ENCODE data around the gene ZNF385B.
A peak's percentile ranks its signal among the peaks of the same experiment; 100 is the strongest.
"Not testable (repeated sequence)": the region's sequence is repeated elsewhere in the genome, so short reads cannot be mapped to it uniquely, and the experiment has no call there.

Gene ZNF385B

DNA sequence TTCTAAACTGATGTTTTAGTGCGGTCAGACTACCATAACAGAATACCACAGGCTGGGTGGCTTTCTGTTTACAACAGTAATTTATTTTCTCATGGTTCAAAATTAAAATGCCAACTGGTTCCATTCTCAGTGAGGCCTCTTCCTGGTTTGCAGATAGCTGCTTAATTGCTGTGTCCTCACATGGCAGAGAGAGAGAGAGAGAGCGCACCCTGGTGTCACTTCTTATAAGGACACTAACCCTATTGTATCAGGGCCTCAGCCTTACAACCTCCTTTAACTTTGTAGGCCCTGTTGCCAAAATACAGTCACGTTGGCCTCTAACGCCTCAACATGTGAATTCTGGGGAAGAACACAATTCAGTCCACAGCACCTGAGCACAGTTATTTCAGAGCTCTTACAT is 37.5 kb upstream of the ZNF385B start:
- Histone ChIP-seq H3K27me3 (replicated peaks; ENCODE audit: control insufficient read depth, insufficient read depth, low read length) (no peaks in the 10 kb centered on the region), H3K36me3 (ENCODE audit: control insufficient read depth, insufficient read depth, low read length) (no peaks in the 10 kb centered on the region), H3K4me3 (replicated peaks; ENCODE audit: low read depth, low read length) (no peak overlapping the region)
- TF ChIP-seq, protein P1, sequence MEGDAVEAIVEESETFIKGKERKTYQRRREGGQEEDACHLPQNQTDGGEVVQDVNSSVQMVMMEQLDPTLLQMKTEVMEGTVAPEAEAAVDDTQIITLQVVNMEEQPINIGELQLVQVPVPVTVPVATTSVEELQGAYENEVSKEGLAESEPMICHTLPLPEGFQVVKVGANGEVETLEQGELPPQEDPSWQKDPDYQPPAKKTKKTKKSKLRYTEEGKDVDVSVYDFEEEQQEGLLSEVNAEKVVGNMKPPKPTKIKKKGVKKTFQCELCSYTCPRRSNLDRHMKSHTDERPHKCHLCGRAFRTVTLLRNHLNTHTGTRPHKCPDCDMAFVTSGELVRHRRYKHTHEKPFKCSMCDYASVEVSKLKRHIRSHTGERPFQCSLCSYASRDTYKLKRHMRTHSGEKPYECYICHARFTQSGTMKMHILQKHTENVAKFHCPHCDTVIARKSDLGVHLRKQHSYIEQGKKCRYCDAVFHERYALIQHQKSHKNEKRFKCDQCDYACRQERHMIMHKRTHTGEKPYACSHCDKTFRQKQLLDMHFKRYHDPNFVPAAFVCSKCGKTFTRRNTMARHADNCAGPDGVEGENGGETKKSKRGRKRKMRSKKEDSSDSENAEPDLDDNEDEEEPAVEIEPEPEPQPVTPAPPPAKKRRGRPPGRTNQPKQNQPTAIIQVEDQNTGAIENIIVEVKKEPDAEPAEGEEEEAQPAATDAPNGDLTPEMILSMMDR (IDR thresholded peaks at IDR 0.05; ENCODE audit: insufficient read depth, low read length, poor library complexity, severe bottlenecking), result peak; percentile 51
- no peak for DNase-seq (ENCODE audit: extremely low read depth, insufficient read length)

DNA sequence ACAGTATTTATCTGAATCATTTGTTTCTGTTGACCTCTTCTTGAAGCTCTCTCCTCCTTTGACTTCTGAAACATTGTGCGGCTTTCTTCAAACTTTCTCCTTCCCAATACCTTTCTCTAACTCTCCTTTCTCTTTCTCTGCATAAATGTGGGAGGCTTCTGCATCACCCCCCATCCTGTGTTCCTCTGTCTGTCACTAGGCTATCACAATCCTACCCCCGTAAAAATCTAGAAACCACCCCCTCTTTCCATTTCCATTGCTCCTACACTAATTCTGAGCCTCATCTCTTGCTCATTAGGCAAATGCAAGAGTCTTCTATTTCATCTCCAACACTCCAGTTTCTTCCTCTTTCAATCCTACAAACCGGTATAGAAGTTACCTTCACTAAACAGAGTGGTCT is 32.2 kb upstream of the ZNF385B start:
- Histone ChIP-seq H3K36me3 (ENCODE audit: control insufficient read depth, insufficient read depth, low read length) (no peaks in the 10 kb centered on the region), H3K4me3 (replicated peaks; ENCODE audit: low read depth, low read length) (no peak overlapping the region), H3K27me3 (replicated peaks; ENCODE audit: control insufficient read depth, insufficient read depth, low read length) (no peaks in the 10 kb centered on the region)
- TF ChIP-seq, protein P1 (IDR thresholded peaks at IDR 0.05; ENCODE audit: insufficient read depth, low read length, poor library complexity, severe bottlenecking), result no peak
- no peak for DNase-seq (ENCODE audit: extremely low read depth, insufficient read length)

DNA sequence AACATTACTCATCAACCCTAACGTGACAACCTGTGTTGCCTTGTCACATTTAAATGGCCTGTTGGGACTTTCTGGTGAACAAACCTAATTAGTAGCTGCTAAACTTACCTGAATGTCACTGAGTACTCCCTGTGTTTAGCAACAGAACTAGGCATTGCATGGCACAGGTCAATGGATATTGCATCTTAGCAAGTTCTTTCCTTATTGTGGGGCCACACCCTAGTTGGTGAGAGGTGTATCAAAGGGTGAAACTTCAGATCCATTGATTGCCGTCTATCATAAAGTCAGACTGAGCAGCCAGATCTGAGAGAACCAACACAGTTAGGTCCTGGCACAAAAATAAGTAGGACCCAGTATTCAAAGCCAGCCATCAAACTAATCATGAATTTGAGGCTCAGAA is 29.8 kb upstream of the ZNF385B start:
- TF ChIP-seq, protein P1 (IDR thresholded peaks at IDR 0.05; ENCODE audit: insufficient read depth, low read length, poor library complexity, severe bottlenecking), result no peak
- no peak overlapping the region for H3K4me3 ChIP-seq (replicated peaks; ENCODE audit: low read depth, low read length)
- H3K27me3 ChIP-seq (replicated peaks; ENCODE audit: control insufficient read depth, insufficient read depth, low read length), result no peaks in the 10 kb centered on the region
- H3K36me3 ChIP-seq (ENCODE audit: control insufficient read depth, insufficient read depth, low read length), result no peaks in the 10 kb centered on the region
- DNase-seq (ENCODE audit: extremely low read depth, insufficient read length), result no peak

DNA sequence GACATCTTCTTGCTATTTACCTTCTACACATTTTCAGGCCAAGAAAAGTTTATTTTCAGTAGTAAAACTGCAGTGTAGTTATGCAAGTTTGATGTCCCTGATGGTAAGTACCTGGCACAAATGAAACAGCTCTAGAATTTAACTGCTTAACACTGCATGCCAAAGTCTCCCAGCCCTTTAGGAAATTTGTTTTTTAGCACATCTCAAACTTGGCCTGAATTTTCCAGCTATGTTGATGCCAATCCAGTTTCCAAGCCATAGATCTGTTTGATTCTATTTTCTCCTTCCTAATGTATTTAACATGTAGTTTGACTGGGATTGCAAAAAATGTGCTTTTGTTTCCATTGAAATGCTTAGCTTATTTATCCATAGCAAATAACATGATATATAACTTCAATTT is 29.3 kb upstream of the ZNF385B start:
- Histone ChIP-seq H3K36me3 (ENCODE audit: control insufficient read depth, insufficient read depth, low read length) (no peaks in the 10 kb centered on the region), H3K4me3 (replicated peaks; ENCODE audit: low read depth, low read length) (no peak overlapping the region), H3K27me3 (replicated peaks; ENCODE audit: control insufficient read depth, insufficient read depth, low read length) (no peaks in the 10 kb centered on the region)
- TF ChIP-seq, protein P1 (IDR thresholded peaks at IDR 0.05; ENCODE audit: insufficient read depth, low read length, poor library complexity, severe bottlenecking), result no peak
- no peak for DNase-seq (ENCODE audit: extremely low read depth, insufficient read length)

DNA sequence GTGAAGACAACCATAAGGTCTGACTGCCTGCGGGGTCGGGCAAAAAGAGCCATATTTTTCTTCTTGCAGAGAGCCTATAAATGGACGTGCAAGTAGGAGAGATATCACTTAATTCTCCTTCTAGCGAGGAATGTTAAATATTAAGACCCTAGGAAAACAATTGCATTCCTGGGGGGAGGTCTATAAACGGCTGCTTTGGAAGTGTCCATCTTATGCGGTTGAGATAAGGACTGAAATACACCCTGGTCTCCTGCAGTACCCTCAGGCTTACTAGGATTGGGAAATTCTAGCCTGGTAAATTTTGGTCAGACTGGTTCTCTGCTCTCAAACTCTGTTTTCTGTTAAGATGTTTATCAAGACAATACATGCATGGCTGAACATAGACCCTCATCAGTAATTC is 27.2 kb upstream of the ZNF385B start:
- DNase-seq (ENCODE audit: extremely low read depth, insufficient read length); H3K27me3 ChIP-seq (replicated peaks; ENCODE audit: control insufficient read depth, insufficient read depth, low read length): not testable (repeated sequence)

DNA sequence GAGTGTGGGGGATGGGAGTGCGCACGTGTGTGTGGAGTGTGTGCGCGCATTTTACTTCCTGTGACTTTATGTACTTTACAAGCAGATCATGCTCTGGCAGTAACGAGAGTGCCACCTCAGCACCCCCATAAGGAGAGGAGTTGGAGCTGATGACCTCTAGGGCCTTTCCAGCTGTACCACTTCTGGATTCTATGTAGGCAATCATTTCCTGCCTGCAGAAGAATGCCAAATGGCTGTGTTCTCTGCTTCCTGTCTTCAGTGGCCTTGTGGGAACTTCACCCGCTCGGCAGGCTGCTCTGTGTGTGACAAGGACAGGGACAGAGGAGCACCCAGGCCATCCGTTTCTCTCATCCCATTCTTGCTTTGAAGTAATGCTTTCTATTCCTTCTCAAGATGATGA is 22.8 kb upstream of the ZNF385B start:
- H3K4me3 ChIP-seq (replicated peaks; ENCODE audit: low read depth, low read length), result no peak overlapping the region
- no peaks in the 10 kb centered on the region for H3K27me3 ChIP-seq (replicated peaks; ENCODE audit: control insufficient read depth, insufficient read depth, low read length)
- no peak for DNase-seq (ENCODE audit: extremely low read depth, insufficient read length)
- TF ChIP-seq, protein P1 (IDR thresholded peaks at IDR 0.05; ENCODE audit: insufficient read depth, low read length, poor library complexity, severe bottlenecking), result no peak
- no peaks in the 10 kb centered on the region for H3K36me3 ChIP-seq (ENCODE audit: control insufficient read depth, insufficient read depth, low read length)

More for the DNA sequence above, 27.2 kb upstream of the ZNF385B start:
- H3K36me3 ChIP-seq (ENCODE audit: control insufficient read depth, insufficient read depth, low read length); H3K4me3 ChIP-seq (replicated peaks; ENCODE audit: low read depth, low read length): not testable (repeated sequence)
